OCI-LY1 (cell line): ENCODE results near the gene CAPS.

Experiments used
- H2AFZ ChIP-seq: fragments of 200-600 bp; sonication (generic), shearing (Covaris generic); 2 replicates; pipeline ENCODE4 v1.6.0; 2014; ENCODE audit warnings: antibody characterized with exemption, mild to moderate bottlenecking, low read length
- H3F3A ChIP-seq: fragments of 200-600 bp; sonication (generic), shearing (Covaris generic); 2 replicates; pipeline ENCODE4 v1.6.0; 2014; ENCODE audit warnings: mild to moderate bottlenecking, antibody characterized with exemption, low read length, moderate library complexity; ENCODE audit not compliant: insufficient read depth
- H3K27ac ChIP-seq: fragments of 200-600 bp; sonication (generic); 2 replicates; pipeline ENCODE4 v1.5.1; 2014; ENCODE audit warnings: low read length, mixed run types, mild to moderate bottlenecking, low read depth; ENCODE audit not compliant: poor library complexity, severe bottlenecking
- H3K27me3 ChIP-seq: fragments of 200-600 bp; sonication (generic); 2 replicates; pipeline ENCODE4 v1.6.0; 2014; ENCODE audit warnings: antibody characterized with exemption, mild to moderate bottlenecking, low read length, moderate library complexity; ENCODE audit not compliant: insufficient read depth
- H3K36me3 ChIP-seq: fragments of 200-600 bp; sonication (generic); 2 replicates; pipeline ENCODE4 v1.6.1; 2014; ENCODE audit warnings: mild to moderate bottlenecking, antibody characterized with exemption, low read length, moderate library complexity, mixed read lengths; ENCODE audit not compliant: insufficient read depth
- H3K4me1 ChIP-seq: fragments of 200-600 bp; sonication (generic); 2 replicates; pipeline ENCODE4 v1.5.1; 2014; ENCODE audit warnings: mild to moderate bottlenecking, low read length, moderate library complexity; ENCODE audit not compliant: insufficient read depth, severe bottlenecking
- H3K4me2 ChIP-seq: fragments of 200-600 bp; sonication (generic), shearing (Covaris generic); 2 replicates; pipeline ENCODE4 v1.6.1; 2014; ENCODE audit warnings: low read length
- H3K4me3 ChIP-seq: fragments of 200-600 bp; sonication (generic); 2 replicates; pipeline ENCODE4 v1.5.1; 2014; ENCODE audit warnings: low read length, low read depth, mild to moderate bottlenecking, mixed read lengths; ENCODE audit not compliant: poor library complexity, severe bottlenecking
- H3K79me2 ChIP-seq: fragments of 200-600 bp; shearing (Covaris generic); 2 replicates; pipeline ENCODE4 v1.6.1; 2016; ENCODE audit warnings: mixed run types, low read length, mixed read lengths; ENCODE audit not compliant: insufficient read depth
- H3K9ac ChIP-seq: fragments of 200-600 bp; sonication (generic), shearing (Covaris generic); 2 replicates; pipeline ENCODE4 v1.6.1; 2014; ENCODE audit warnings: mild to moderate bottlenecking, low read length, mixed read lengths
- H3K9me2 ChIP-seq: fragments of 200-600 bp; sonication (generic), shearing (Covaris generic); 2 replicates; pipeline ENCODE4 v1.6.1; 2014; ENCODE audit warnings: low read depth, mild to moderate bottlenecking, low read length, mixed read lengths
- H3K9me3 ChIP-seq: fragments of 200-600 bp; shearing (Covaris generic); 2 replicates; pipeline ENCODE4 v1.6.1; 2014; ENCODE audit warnings: low read length, mixed read lengths
- H4K20me1 ChIP-seq: fragments of 200-600 bp; sonication (generic), shearing (Covaris generic); 2 replicates; pipeline ENCODE4 v1.6.0; 2016; ENCODE audit warnings: mild to moderate bottlenecking, low read length; ENCODE audit not compliant: insufficient read depth
- CTCF ChIP-seq: fragments of 200-600 bp; sonication (generic), shearing (Covaris generic); IDR thresholded peaks from 2 replicates; pipeline ENCODE4 v1.5.1; 2017; ENCODE audit warnings: mild to moderate bottlenecking, antibody characterized with exemption, low read length, moderate library complexity, mixed read lengths
- EZH2 ChIP-seq: fragments of 200-600 bp; sonication (generic), shearing (Covaris generic); IDR thresholded peaks from 2 replicates; pipeline ENCODE4 v1.8.0; 2017; ENCODE audit warnings: borderline replicate concordance, mixed run types, mild to moderate bottlenecking, antibody characterized with exemption, low read length, moderate library complexity, mixed read lengths

Gene CAPS

DNA sequence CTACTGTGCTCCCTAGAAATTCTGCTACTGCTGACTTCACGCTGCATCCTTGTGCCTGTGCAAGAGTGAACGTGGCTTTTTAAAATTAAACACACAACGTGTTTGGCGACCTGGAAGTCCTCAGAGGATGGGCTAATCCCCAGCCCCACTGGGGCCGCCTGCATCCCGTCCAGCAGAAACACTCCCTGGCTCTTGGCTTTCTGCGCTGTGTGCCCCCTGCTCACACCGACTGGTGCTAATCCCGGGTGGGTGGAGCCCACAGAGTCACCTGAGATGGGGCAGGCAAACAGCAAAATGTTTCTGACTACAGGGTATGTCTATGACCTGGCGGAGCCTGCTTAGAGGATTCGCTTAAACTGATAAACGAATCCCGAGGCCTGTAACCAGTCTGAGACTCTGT lies 15.1 kb downstream of the CAPS start:
- H3K36me3 ChIP-seq: peaks cover 91% of the 10 kb centered on the region
- no peak overlapping the region for H3K4me3 ChIP-seq

GRCh38 chr19:5929625-5930024 lies 15.6 kb downstream of the CAPS start:
- H2AFZ ChIP-seq: no peak overlapping the region
- no peaks in the 10 kb centered on the region for H3K79me2 ChIP-seq
- no peaks in the 10 kb centered on the region for H4K20me1 ChIP-seq
- no peak overlapping the region for H3K4me2 ChIP-seq
- no peaks in the 10 kb centered on the region for H3F3A ChIP-seq
- TF ChIP-seq CTCF: no peak
- TF ChIP-seq EZH2: no peak
- H3K27me3 ChIP-seq: no peaks in the 10 kb centered on the region
- H3K27ac ChIP-seq: no peak overlapping the region
- H3K4me1 ChIP-seq: no peaks in the 10 kb centered on the region
- peaks cover 89% of the 10 kb centered on the region for H3K36me3 ChIP-seq
- no peak overlapping the region for H3K9ac ChIP-seq
- no peaks in the 10 kb centered on the region for H3K9me2 ChIP-seq
- no peaks in the 10 kb centered on the region for H3K9me3 ChIP-seq
- no peak overlapping the region for H3K4me3 ChIP-seq

More for the DNA sequence above, 15.1 kb downstream of the CAPS start:
- Histone ChIP-seq H3K4me1 (no peaks in the 10 kb centered on the region), H3K27me3 (no peaks in the 10 kb centered on the region), H3K9ac (no peak overlapping the region), H3F3A (no peaks in the 10 kb centered on the region), H4K20me1 (no peaks in the 10 kb centered on the region), H3K27ac (no peak overlapping the region), H2AFZ (no peak overlapping the region), H3K4me2 (no peak overlapping the region), H3K9me2 (no peaks in the 10 kb centered on the region), H3K9me3 (no peaks in the 10 kb centered on the region), H3K79me2 (no peaks in the 10 kb centered on the region)
- TF ChIP-seq EZH2 (no peak), CTCF (no peak)

DNA sequence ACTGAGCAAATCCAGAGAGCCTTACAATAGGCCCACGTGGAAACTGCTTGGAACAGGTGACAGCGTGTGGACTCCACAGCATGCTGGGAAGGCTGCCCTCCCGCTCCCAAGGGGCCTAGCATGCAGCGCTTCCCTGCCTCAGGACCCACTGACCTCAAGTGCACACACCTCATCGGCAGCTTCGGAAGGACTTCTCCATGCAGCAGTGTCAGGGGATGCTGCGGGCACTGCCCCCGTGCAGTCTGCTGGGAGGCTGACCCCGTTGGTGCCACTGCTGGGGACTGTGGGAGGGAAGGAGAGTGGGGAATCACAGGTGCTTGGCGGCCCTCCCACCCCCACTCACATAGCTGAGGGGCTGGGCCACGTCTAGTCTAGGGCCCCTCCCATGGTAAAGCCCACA lies 17.2 kb downstream of the CAPS start:
- Histone ChIP-seq H3K4me3 (no peak overlapping the region), H3K9ac (no peak overlapping the region), H3K9me3 (no peaks in the 10 kb centered on the region), H3K4me2 (no peak overlapping the region), H3K79me2 (no peaks in the 10 kb centered on the region), H2AFZ (no peak overlapping the region), H3K36me3 (peaks cover 87% of the 10 kb centered on the region), H3K9me2 (no peaks in the 10 kb centered on the region), H3K27ac (no peak overlapping the region), H3K4me1 (no peaks in the 10 kb centered on the region), H4K20me1 (no peaks in the 10 kb centered on the region), H3K27me3 (no peaks in the 10 kb centered on the region), H3F3A (no peaks in the 10 kb centered on the region)
- TF ChIP-seq CTCF (no peak), EZH2 (no peak)
